Prostate gland (tissue), 2 donors: Measurements from ENCODE around the gene C1orf87.

Source experiments
- CTCF ChIP-seq, 4 experiments: fragments of 200-600 bp in 2 of 4; fragments of 450-650 bp in 2 of 4; sonication (generic) in 2 of 4; IDR thresholded peaks; 1 replicate in 3 of 4; 2 replicates in 1 of 4; pipeline ENCODE4 v1.5.1; 2016 to 2019; ENCODE audit warnings: antibody characterized with exemption in 4 of 4, mild to moderate bottlenecking in 2 of 4, moderate library complexity in 2 of 4
- POLR2A ChIP-seq: fragments of 450-650 bp; IDR thresholded peaks from one replicate; pipeline ENCODE4 v1.6.1; 2016; ENCODE audit warnings: antibody characterized with exemption, mild to moderate bottlenecking
- POLR2AphosphoS5 ChIP-seq: sonication (generic); formaldehyde crosslinking; IDR thresholded peaks from one replicate; pipeline ENCODE4 v1.6.1; 2017; ENCODE audit warnings: antibody characterized with exemption

- TF ChIP-seq POLR2AphosphoS5 (no peak), CTCF (IDR thresholded peaks at IDR 0.05) (no peak), POLR2A (no peak)
Observed at GRCh38 chr1:59973719-59974118, 99.9 kb downstream of the C1orf87 start.
